Breast epithelium (tissue), 4 donors: Measurements from ENCODE around the gene PRSS12. TPM values are rescaled to one million over a fixed set of nuclear protein-coding genes. Genes with fewer than 3 reads are reported as not detected.
"Not testable (repeated sequence)": the region's sequence is repeated elsewhere in the genome, so short reads cannot be mapped to it uniquely, and the experiment has no call there.

Source experiments
- DNase-seq, 2 donors: peaks; one replicate each; pipeline ENCODE4 v3.0.0-alpha.2; 2019; ENCODE audit warnings: low spot score in 2 of 2
- H3K27ac ChIP-seq, 2 donors: fragments of 200-600 bp; sonication (generic) in 1 of 2; one replicate each; pipeline ENCODE4 v1.5.1; 2016 to 2019; ENCODE audit warnings: mild to moderate bottlenecking in 1 of 2
- H3K27me3 ChIP-seq, 2 donors: fragments of 200-600 bp; sonication (generic) in 1 of 2; one replicate each; pipeline versions ENCODE4 v1.5.1 to v1.6.0; 2017 to 2019; ENCODE audit warnings: control low read depth in 1 of 2, mild to moderate bottlenecking in 1 of 2
- H3K36me3 ChIP-seq: fragments of 200-600 bp; one replicate; pipeline ENCODE4 v1.5.1; 2019
- H3K4me1 ChIP-seq, 2 donors: fragments of 200-600 bp; sonication (generic); one replicate each; pipeline ENCODE4 v1.5.1; 2016 to 2019; ENCODE audit warnings: control low read depth in 1 of 2
- H3K4me3 ChIP-seq, 3 donors: fragments of 200-600 bp; sonication (generic); 1 replicate in 2 of 3; 2 replicates in 1 of 3; pipeline ENCODE4 v1.5.1; 2016 to 2019; ENCODE audit warnings: mild to moderate bottlenecking in 3 of 3, moderate library complexity in 2 of 3
- H3K9me3 ChIP-seq, 2 donors: fragments of 200-600 bp; sonication (generic) in 1 of 2; one replicate each; pipeline ENCODE4 v1.5.1; 2016 to 2019; ENCODE audit warnings: control low read depth in 1 of 2
- CTCF ChIP-seq, 3 donors: fragments of 450-650 bp; IDR thresholded peaks; one replicate each; pipeline ENCODE4 v1.5.1; 2016 to 2017; ENCODE audit warnings: antibody characterized with exemption in 3 of 3, mild to moderate bottlenecking in 3 of 3, moderate library complexity in 3 of 3
- POLR2A ChIP-seq: fragments of 450-650 bp; IDR thresholded peaks from one replicate; pipeline ENCODE4 v1.6.1; 2016; ENCODE audit warnings: antibody characterized with exemption, mild to moderate bottlenecking, moderate library complexity
- POLR2AphosphoS5 ChIP-seq, 3 donors: sonication (generic); formaldehyde crosslinking; IDR thresholded peaks; one replicate each; pipeline ENCODE4 v1.6.1; 2017; ENCODE audit warnings: antibody characterized with exemption in 3 of 3
- intact Hi-C: fragments of 100-400 bp; cut with DNase I; formaldehyde crosslinking; loops from one replicate; pipeline ENCODE4 v1.15.1; 2023; ENCODE audit warnings: low total_unique reads
- total RNA-seq, 3 donors: library from RNA; depleted of rRNA; stranded (reverse); fragments of >200 nt; gene quantifications; one replicate each; pipeline ENCODE4 v1.1.0, GENCODE V29; 2016

The PRSS12 gene
- total RNA-seq, 3 donors from 2014 or later, result 0.64 to 3.6 (median 2.2) TPM

GRCh38 chr4:118273642-118274041 is 79.2 kb downstream of the PRSS12 start:
- no peak for DNase-seq
- no peak for TF ChIP-seq POLR2AphosphoS5 (IDR thresholded peaks at IDR 0.05)
- no peak for TF ChIP-seq CTCF (IDR thresholded peaks at IDR 0.05)
- TF ChIP-seq POLR2A, result no peak
- intact Hi-C loops, result no loop called here

GRCh38 chr4:118271788-118272187 is 81.0 kb downstream of the PRSS12 start:
- TF ChIP-seq POLR2AphosphoS5 (IDR thresholded peaks at IDR 0.05) (no peak), POLR2A (no peak), CTCF (IDR thresholded peaks at IDR 0.05) (no peak)
- DNase-seq, result no peak
- intact Hi-C loops, result no loop called here
- Histone ChIP-seq H3K36me3 (no peaks in the 10 kb centered on the region), H3K27ac (no peak overlapping the region), H3K4me1 (no peaks in the 10 kb centered on the region), H3K27me3 (no peaks in the 10 kb centered on the region), H3K9me3 (no peaks in the 10 kb centered on the region), H3K4me3 (no peak overlapping the region)

More at GRCh38 chr4:118273642-118274041, 79.2 kb downstream of the PRSS12 start:
- Histone ChIP-seq H3K27me3 (no peaks in the 10 kb centered on the region), H3K4me3 (no peak overlapping the region), H3K4me1 (no peaks in the 10 kb centered on the region), H3K27ac (no peak overlapping the region), H3K9me3 (no peaks in the 10 kb centered on the region), H3K36me3 (no peaks in the 10 kb centered on the region)

GRCh38 chr4:118270492-118270891 is 82.3 kb downstream of the PRSS12 start:
- intact Hi-C loops, result no loop called here
- H3K4me3 ChIP-seq, result no peak overlapping the region
- no peaks in the 10 kb centered on the region for H3K4me1 ChIP-seq
- H3K9me3 ChIP-seq, result no peaks in the 10 kb centered on the region
- DNase-seq, result no peak
- H3K27ac ChIP-seq, result no peak overlapping the region
- H3K27me3 ChIP-seq, result no peaks in the 10 kb centered on the region
- TF ChIP-seq POLR2AphosphoS5 (IDR thresholded peaks at IDR 0.05), result no peak
- peak in 2 of 3 donors; percentile 37 to 47 for TF ChIP-seq CTCF (IDR thresholded peaks at IDR 0.05)
- no peaks in the 10 kb centered on the region for H3K36me3 ChIP-seq

GRCh38 chr4:118268780-118269179 is 84.0 kb downstream of the PRSS12 start:
- Histone ChIP-seq H3K27ac (no peak overlapping the region), H3K4me3 (no peak overlapping the region), H3K9me3 (no peaks in the 10 kb centered on the region), H3K27me3 (no peaks in the 10 kb centered on the region), H3K36me3 (no peaks in the 10 kb centered on the region), H3K4me1 (no peaks in the 10 kb centered on the region)
- TF ChIP-seq CTCF (IDR thresholded peaks at IDR 0.05) (no peak), POLR2A (no peak), POLR2AphosphoS5 (IDR thresholded peaks at IDR 0.05) (no peak)
- no peak for DNase-seq
- intact Hi-C loops, result no loop called here

GRCh38 chr4:118266145-118266496 is 86.7 kb downstream of the PRSS12 start:
- H3K4me3 ChIP-seq, H3K4me1 ChIP-seq, H3K27me3 ChIP-seq, H3K27ac ChIP-seq, H3K36me3 ChIP-seq, DNase-seq, H3K9me3 ChIP-seq, intact Hi-C loops: not testable (repeated sequence)
